ENCODE measurements around the gene RB1. TPM values are rescaled to one million over a fixed set of nuclear protein-coding genes. Genes with fewer than 3 reads are reported as not detected.

RB1 gene
- total RNA-seq, 1 donor, result 48.4 TPM

DNA sequence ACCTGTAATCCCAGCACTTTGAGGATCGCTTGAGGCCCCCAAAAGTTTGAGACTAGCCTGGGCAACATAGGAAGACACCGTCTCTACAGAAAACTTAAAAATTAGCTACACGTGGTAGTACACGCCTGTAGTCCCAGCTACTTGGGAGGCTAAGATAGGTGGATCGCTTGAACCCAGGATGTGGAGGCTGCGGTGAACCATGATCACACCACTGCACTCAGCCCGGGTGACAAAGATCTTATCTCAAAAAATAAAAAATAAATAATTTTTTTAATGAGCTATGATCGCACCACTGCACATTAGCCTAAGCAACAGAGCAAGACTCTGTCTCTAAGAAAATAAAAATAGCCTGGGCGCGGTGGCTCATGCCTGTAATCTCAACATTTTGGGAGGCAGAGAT lies 222.7 kb downstream of the RB1 start:
- no peak for DNase-seq (ENCODE audit: low read depth)
- H3K4me3 ChIP-seq (ENCODE audit: low read depth, low read length), result no peak overlapping the region
- TF ChIP-seq, protein P1, sequence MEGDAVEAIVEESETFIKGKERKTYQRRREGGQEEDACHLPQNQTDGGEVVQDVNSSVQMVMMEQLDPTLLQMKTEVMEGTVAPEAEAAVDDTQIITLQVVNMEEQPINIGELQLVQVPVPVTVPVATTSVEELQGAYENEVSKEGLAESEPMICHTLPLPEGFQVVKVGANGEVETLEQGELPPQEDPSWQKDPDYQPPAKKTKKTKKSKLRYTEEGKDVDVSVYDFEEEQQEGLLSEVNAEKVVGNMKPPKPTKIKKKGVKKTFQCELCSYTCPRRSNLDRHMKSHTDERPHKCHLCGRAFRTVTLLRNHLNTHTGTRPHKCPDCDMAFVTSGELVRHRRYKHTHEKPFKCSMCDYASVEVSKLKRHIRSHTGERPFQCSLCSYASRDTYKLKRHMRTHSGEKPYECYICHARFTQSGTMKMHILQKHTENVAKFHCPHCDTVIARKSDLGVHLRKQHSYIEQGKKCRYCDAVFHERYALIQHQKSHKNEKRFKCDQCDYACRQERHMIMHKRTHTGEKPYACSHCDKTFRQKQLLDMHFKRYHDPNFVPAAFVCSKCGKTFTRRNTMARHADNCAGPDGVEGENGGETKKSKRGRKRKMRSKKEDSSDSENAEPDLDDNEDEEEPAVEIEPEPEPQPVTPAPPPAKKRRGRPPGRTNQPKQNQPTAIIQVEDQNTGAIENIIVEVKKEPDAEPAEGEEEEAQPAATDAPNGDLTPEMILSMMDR (IDR thresholded peaks at IDR 0.05; ENCODE audit: insufficient read depth, low read length), result no peak

DNA sequence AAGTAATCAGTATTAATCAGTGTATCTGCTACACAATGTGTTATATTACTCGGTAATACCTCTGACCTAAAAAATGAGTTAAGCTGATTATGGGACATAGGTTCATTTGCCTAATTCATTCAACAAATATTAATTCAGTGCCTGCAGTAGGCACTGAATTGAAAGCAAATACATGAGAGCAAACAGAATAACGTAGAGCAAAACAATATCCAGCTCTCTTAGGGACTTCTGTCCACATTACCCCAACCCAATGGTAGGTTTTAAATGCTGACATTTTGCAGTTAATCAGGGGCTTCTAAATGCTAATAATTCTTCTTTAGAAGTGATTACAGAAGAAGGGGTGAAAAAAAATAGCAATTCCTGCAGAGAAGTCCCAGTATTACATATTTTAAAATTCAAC lies 224.4 kb downstream of the RB1 start:
- TF ChIP-seq, protein P1 (IDR thresholded peaks at IDR 0.05; ENCODE audit: insufficient read depth, low read length), result no peak
- H3K4me3 ChIP-seq (ENCODE audit: low read depth, low read length), result no peak overlapping the region
- DNase-seq (ENCODE audit: low read depth), result no peak

DNA sequence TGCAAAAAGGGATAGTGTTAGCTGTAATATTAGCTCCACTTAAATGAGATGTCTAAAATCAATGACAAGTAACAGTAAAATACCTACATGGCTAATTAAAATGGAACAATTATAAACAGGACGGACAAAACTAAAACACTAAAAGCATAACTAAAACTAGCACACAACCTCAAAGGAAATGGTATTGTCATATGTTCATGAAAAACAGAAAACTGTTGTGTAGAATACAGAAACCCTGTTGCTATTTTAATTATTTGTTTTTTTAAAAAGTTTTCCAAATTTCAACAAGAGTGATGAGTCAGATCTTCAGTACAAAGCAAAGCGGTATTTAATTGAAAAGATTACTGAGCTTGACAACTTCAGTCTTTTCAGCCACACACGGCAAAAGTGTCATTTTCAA lies 225.2 kb downstream of the RB1 start:
- no peak for DNase-seq (ENCODE audit: low read depth)
- TF ChIP-seq, protein P1 (IDR thresholded peaks at IDR 0.05; ENCODE audit: insufficient read depth, low read length), result no peak

DNA sequence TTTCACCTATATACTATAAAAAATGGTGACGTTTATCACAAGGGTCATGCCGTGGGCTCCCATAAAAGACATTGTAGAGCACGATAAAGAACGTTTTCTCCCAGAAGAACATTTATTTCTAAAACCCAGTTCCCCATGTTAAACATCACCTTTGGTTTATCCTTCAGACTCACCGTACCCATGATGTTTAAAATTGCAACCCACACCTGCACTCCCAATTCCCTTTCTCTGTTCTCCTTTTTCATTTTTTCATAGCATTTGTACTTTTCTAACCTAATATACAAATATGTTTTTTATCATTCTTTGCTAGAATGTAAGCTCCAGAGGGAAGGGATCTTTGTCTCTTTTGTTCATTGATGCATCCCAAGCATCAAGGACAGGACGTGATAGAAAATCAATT lies 227.3 kb downstream of the RB1 start:
- no peak overlapping the region for H3K4me3 ChIP-seq (ENCODE audit: low read depth, low read length)
- DNase-seq (ENCODE audit: low read depth), result no peak
- TF ChIP-seq, protein P1 (IDR thresholded peaks at IDR 0.05; ENCODE audit: insufficient read depth, low read length), result no peak

More for the DNA sequence above, 225.2 kb downstream of the RB1 start:
- H3K4me3 ChIP-seq (ENCODE audit: low read depth, low read length), result no peak overlapping the region

Small RNA genes lying within 50 kb of the gene (small RNA-seq; reads per million reads assigned to genes)
- not detected for gene RF00017

Other genes with a start within 250 kb of the RB1 start
- gene MED4, start 208.6 kb upstream of the RB1 start, total RNA-seq (ENCODE audit: low replicate concordance), result 22.9 and 31.5 TPM in 2 replicates
- 414 and 429 TPM in 2 replicates for gene ITM2B, start 70.5 kb upstream of the RB1 start, total RNA-seq (ENCODE audit: low replicate concordance)
- 0.90 and 11.2 TPM in 2 replicates for gene LPAR6, start 109.4 kb downstream of the RB1 start, total RNA-seq (ENCODE audit: low replicate concordance)
- 6.3 and 7.0 TPM in 2 replicates for gene RCBTB2, start 229.3 kb downstream of the RB1 start, total RNA-seq (ENCODE audit: low replicate concordance)